Loucy (cell line): Measurements from ENCODE around the gene GOLIM4.

Experiments
- CTCF ChIP-seq: fragments of 200-600 bp; sonication (generic); conservative IDR thresholded peaks from 2 replicates; pipeline ENCODE4 v1.5.1; 2014; ENCODE audit warnings: mild to moderate bottlenecking, antibody characterized with exemption, low read length
- EZH2phosphoT487 ChIP-seq: fragments of 200-600 bp; IDR thresholded peaks from 2 replicates; pipeline ENCODE4 v1.6.1; 2018; ENCODE audit warnings: antibody characterized with exemption, mild to moderate bottlenecking, moderate library complexity, borderline replicate concordance

GRCh38 chr3:168052515-168052914, 43.2 kb downstream of the GOLIM4 start:
- TF ChIP-seq CTCF, result no peak
- no peak for TF ChIP-seq EZH2phosphoT487
